ENCODE data around the gene EFNA1. TPM values are rescaled to one million over a fixed set of nuclear protein-coding genes. Genes with fewer than 3 reads are reported as not detected.

EFNA1 gene
- total RNA-seq, 1 donor from 2014 or later = 144 TPM

DNA sequence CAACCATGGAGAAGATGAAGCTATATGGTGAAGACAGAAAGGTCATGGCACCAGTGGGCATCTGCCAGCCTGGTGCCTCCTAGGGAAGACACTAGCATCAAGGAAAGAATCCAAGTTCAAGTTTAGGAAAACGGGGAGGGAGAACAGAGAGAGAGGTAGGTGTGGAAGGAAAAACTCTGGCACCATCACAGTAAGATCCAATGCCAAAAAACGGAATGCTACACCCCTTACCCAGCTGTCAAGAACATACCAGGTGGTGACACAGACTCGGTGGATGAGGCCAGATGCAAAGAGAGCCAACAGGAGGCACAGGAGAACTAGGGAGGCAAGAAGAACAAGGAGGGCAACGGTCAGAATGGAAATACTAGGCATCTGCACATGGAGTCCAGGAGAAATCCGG lies 41.9 kb downstream of the EFNA1 start:
- DNase-seq (no peak), ATAC-seq (no peak)

DNA sequence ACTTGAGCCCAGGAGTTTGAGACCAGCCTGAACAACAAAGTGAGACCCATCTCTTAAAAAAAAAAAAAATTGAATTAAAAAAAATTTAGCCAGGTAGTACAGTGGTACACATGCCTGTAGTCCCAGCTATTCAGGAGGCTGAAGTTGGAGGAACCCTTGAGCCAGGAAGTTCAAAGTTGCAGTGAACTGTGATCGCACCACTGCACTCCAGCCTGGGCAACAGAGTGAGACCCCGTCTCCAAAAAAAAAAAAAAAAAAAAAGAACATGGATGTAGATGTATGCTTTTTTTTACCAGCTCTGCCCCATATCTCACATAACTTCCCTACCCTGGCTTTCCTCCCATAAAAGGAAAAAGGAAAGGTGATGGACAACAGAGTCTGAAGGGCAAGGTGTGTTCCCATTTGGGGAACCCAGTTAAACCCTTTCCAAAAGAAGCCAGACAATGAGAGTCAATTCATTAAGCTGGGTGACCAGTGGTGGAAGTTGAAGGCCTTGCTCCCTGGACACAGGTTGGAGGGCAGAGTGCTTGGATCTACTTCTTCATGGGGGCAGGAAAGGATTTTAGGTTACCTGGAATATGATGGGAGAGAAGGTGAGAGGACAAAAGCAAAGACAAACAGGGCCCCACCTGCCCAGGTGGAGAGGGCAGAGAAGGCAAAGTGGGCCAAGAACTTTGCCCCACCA lies 42.6 kb downstream of the EFNA1 start:
- peaks cover 6% of the 10 kb centered on the region for H3K27me3 ChIP-seq (ENCODE audit: low read depth)
- H3K36me3 ChIP-seq = peaks cover 23% of the 10 kb centered on the region
- no peak overlapping the region for H3K27ac ChIP-seq
- intact Hi-C loops (cut with DNase I) = no loop called here
- TF ChIP-seq, protein P1, sequence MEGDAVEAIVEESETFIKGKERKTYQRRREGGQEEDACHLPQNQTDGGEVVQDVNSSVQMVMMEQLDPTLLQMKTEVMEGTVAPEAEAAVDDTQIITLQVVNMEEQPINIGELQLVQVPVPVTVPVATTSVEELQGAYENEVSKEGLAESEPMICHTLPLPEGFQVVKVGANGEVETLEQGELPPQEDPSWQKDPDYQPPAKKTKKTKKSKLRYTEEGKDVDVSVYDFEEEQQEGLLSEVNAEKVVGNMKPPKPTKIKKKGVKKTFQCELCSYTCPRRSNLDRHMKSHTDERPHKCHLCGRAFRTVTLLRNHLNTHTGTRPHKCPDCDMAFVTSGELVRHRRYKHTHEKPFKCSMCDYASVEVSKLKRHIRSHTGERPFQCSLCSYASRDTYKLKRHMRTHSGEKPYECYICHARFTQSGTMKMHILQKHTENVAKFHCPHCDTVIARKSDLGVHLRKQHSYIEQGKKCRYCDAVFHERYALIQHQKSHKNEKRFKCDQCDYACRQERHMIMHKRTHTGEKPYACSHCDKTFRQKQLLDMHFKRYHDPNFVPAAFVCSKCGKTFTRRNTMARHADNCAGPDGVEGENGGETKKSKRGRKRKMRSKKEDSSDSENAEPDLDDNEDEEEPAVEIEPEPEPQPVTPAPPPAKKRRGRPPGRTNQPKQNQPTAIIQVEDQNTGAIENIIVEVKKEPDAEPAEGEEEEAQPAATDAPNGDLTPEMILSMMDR (IDR thresholded peaks at IDR 0.05) = no peak
- H3K9me3 ChIP-seq = no peaks in the 10 kb centered on the region
- DNase-seq (no peak), ATAC-seq (no peak)
- no peak overlapping the region for H3K4me3 ChIP-seq
- peaks cover 46% of the 10 kb centered on the region for H3K4me1 ChIP-seq

More for the DNA sequence above, 41.9 kb downstream of the EFNA1 start:
- intact Hi-C loops (cut with DNase I) = loop anchor here (5.0 kb wide), 1 partner anchor 77 kb away; no protein-coding TSS in a partner anchor
- no peaks in the 10 kb centered on the region for H3K9me3 ChIP-seq
- no peak overlapping the region for H3K27ac ChIP-seq
- TF ChIP-seq, protein P1 (IDR thresholded peaks at IDR 0.05) = no peak
- H3K4me1 ChIP-seq = peaks cover 46% of the 10 kb centered on the region
- H3K27me3 ChIP-seq (ENCODE audit: low read depth) = peaks cover 6% of the 10 kb centered on the region
- H3K4me3 ChIP-seq = no peak overlapping the region
- H3K36me3 ChIP-seq = peaks cover 23% of the 10 kb centered on the region

DNA sequence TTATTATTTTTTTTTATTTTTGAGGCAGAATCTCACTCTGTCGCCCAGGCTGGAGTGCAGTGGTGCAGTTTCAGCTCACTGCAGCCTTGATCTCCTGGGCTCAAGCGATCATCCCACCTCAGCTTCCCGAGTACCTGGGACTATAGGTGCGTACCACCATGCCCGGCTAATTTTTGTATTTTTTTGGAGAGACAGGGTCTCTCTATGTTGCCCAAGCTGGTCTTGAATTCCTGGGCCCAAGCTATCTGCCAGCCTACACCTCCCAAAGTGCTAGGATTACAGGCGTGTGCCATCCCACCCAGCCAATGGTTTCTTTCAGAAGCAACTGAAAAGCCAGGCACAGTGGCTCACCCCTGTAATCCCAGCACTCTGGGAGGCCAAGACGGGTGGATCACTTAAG lies 43.1 kb downstream of the EFNA1 start:
- no peak for ATAC-seq
- intact Hi-C loops (cut with DNase I) = no loop called here

DNA sequence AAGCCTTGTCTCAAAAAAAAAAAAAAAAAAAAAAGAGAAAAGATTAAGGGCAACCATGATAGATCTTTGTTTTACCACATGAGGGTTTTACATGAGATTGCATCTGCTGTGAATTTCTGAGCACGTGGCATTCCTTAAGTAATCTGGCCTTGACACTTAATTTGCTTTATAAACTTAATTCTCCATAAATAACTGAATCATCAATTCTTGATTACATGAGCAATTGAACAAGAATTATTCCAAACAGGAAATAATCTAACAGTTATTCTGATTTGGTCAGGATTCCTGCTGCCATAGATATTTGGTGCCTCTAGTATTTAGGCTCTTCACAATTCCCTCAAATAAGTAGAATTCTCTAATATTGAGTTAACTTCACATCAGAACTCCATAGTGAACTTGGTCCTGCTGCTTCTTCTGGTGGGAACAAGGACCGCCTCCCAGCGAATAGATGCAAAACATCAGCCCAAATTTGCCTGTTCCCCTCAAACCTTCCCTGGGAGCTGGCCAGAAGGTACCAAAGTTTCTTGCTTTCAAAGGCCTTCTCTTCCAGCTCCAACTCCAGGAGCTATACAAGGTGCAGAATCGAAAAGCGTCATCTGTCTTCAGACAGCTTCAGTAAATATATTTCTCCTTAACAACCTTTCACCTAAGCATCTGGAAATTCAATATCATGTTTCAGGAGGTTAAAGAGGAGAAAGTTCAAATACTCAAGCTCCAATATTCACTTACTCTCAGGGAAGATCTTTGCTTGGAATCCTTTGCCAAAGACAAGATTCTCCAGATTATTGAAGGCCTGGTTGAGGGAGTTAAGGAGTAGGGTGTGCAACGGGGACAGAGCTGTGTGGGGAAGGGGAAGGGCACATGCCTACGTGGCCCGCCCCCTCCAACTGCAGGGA lies 44.4 kb downstream of the EFNA1 start:
- Histone ChIP-seq H3K27ac (peak overlapping the region; percentile 91), H3K27me3 (ENCODE audit: low read depth) (peaks cover 6% of the 10 kb centered on the region), H3K4me3 (peak overlapping the region; percentile 91), H3K9me3 (no peaks in the 10 kb centered on the region), H3K36me3 (peaks cover 23% of the 10 kb centered on the region), H3K4me1 (peaks cover 36% of the 10 kb centered on the region)
- TF ChIP-seq, protein P1 (IDR thresholded peaks at IDR 0.05) = no peak
- intact Hi-C loops (cut with DNase I) = no loop called here
- peak; percentile 4 to 18 for ATAC-seq
- DNase-seq = no peak

More for the DNA sequence above, 43.1 kb downstream of the EFNA1 start:
- TF ChIP-seq, protein P1 (IDR thresholded peaks at IDR 0.05) = no peak
- H3K4me1 ChIP-seq = peaks cover 44% of the 10 kb centered on the region
- H3K9me3 ChIP-seq = no peaks in the 10 kb centered on the region
- H3K4me3 ChIP-seq = no peak overlapping the region
- no peak overlapping the region for H3K27ac ChIP-seq
- H3K27me3 ChIP-seq (ENCODE audit: low read depth) = peaks cover 6% of the 10 kb centered on the region
- peaks cover 23% of the 10 kb centered on the region for H3K36me3 ChIP-seq
- DNase-seq = no peak

DNA sequence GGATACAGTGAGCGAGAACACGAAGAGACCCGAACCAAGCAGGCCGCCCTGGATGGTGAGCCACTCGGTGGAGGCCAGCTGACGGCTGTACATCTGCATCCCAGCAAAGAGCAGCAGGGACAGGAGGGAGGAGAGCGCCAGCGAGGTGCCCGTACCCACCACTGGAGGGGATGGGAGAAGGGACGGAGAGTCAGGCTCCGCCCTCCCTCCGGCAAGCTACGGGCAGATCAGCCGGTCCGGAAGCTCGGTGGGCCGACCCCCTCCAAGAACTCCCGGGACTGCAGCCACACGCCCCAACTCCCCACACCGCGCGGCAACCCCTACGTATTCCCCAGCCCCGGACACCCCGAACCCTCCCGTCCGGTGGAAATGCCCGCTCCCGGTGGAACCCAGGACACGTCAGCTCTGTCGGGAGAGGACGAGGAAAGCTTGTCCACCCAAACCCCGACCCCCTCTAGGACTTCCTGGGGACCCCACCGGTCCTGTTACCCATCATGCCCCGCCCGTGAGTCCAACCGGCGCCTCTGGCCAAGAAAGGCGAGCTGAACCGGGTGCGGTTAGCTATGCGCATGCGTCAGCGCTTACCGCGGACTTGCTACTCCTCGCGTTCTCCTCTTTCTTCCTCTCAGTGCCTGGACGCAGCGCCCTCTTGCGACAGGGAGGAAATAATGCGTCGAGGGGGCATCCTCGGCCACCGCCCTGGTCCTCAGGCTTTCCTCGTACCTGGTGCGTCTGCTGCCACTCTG lies 45.2 kb downstream of the EFNA1 start, which contains the start of gene KRTCAP2:
KRTCAP2 (minus strand) TSS at position 573 of the 746 bp plus-strand sequence; CDS start at position 493, 80 bp downstream.
- Histone ChIP-seq H3K4me1 (peaks cover 34% of the 10 kb centered on the region), H3K9me3 (no peaks in the 10 kb centered on the region), H3K27ac (peak within 1 kb of the TSS; percentile 91), H3K36me3 (peaks cover 23% of the 10 kb centered on the region), H3K27me3 (ENCODE audit: low read depth) (peaks cover 6% of the 10 kb centered on the region), H3K4me3 (peak within 1 kb of the TSS; percentile 91)
- DNase-seq (peak; percentile 97), ATAC-seq (peak; percentile 78 to 88)
- TF ChIP-seq, protein P1 (IDR thresholded peaks at IDR 0.05) = peak; percentile 92
- intact Hi-C loops (cut with DNase I) = no loop called here
